Measurements from ENCODE around the gene SPAG7.
A peak's percentile ranks its signal among the peaks of the same experiment; 100 is the strongest.

The SPAG7 gene

GRCh38 chr17:4942760-4943508 is 24.7 kb downstream of the SPAG7 start:
- DNase-seq (ENCODE audit: insufficient read length): no peak
- FAIRE-seq: no peak

DNA sequence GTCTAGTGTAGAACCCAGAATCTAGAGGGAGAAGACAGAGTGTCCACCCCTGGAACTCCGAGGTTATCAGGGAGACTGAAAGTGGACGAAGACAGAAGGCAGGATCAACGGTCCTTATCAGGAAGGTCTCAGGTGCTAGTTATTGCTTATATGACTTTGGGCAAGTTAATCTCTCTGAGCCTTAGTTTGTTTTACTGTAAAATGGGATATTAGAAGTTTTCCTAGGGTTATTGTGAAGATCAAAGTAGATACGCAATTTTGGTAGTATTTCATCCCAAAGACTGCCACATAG is 26.4 kb downstream of the SPAG7 start:
- no peak for FAIRE-seq
- no peak for DNase-seq (ENCODE audit: insufficient read length)
- TF ChIP-seq POLR2A (IDR thresholded peaks at IDR 0.05; ENCODE audit: low read depth, low read length): no peak
- no peak for TF ChIP-seq TAF1 (IDR thresholded peaks at IDR 0.05; ENCODE audit: borderline replicate concordance, low read depth, low read length)
- TF ChIP-seq POLR2AphosphoS5 (IDR thresholded peaks at IDR 0.05; ENCODE audit: low read depth, low read length): no peak

More at GRCh38 chr17:4942760-4943508, 24.7 kb downstream of the SPAG7 start:
- peak; percentile 85 for TF ChIP-seq POLR2AphosphoS5 (IDR thresholded peaks at IDR 0.05; ENCODE audit: low read depth, low read length)
- TF ChIP-seq TAF1 (IDR thresholded peaks at IDR 0.05; ENCODE audit: borderline replicate concordance, low read depth, low read length): no peak
- peak; percentile 27; the same call in 1 of the 2 replicates for TF ChIP-seq POLR2A (IDR thresholded peaks at IDR 0.05; ENCODE audit: low read depth, low read length)

- FAIRE-seq (peak; percentile 40), DNase-seq (ENCODE audit: insufficient read length) (no peak)
- TF ChIP-seq TAF1 (IDR thresholded peaks at IDR 0.05; ENCODE audit: borderline replicate concordance, low read depth, low read length) (0 out of 2 replicates have a peak, but pooled peaks have one; percentile 40), POLR2A (IDR thresholded peaks at IDR 0.05; ENCODE audit: low read depth, low read length) (no peak), POLR2AphosphoS5 (IDR thresholded peaks at IDR 0.05; ENCODE audit: low read depth, low read length) (peak; percentile 62; the same call in 1 of the 2 replicates)
These were observed 26.9 kb downstream of the SPAG7 start for GRCh38 chr17:4940555-4941318.

DNA sequence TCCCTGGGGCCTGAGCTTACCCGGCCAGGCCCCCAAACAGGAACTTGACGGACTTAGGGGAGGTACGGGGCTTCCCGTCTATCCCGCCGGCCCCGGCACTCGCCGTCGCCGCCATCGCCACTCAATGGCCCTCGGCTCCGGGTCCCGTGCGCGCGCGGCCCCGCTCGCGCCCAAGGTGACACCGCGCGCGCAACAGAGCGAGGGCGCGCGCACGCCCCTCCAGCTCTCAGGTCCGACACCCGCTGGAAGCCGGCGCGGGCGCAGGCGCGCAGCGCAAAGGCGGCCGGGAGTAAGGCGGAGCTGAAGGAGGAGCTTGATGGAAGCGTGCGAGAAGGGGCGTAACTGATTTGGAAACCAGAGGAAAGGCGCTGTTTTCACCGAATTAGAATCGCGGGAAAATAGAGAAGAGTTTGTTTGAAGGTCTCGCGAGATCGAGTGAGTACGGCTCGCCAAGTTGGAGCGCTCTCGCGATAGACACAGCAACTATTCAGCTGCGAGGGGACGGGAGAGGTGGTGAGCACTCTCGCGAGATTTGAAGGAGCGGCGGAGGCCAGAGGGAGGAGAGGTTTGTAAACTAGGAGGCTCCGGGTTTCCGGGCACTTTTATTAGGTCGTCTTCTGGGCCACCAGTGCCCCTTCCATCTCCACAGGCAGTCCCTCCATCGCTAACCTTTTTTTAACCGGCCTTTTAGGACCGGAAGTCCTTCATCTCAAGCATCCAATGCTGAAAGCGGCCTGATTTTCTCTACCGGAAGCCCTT is 27.6 kb downstream of the SPAG7 start, which contains the start of the genes RNF167 and SLC25A11:
Gene RNF167, plus strand, starts transcription at position 473 of the 759 bp plus-strand sequence. CDS start 642 bp downstream, outside the sequence.
Gene SLC25A11, minus strand, starts transcription at position 251 of the 759 bp plus-strand sequence. Its CDS starts 136 bp downstream, at position 115.
- FAIRE-seq: peak; percentile 99
- peak; percentile 96 for DNase-seq (ENCODE audit: insufficient read length)
- TF ChIP-seq POLR2A (IDR thresholded peaks at IDR 0.05; ENCODE audit: low read depth, low read length) (peak; percentile 84), TAF1 (IDR thresholded peaks at IDR 0.05; ENCODE audit: borderline replicate concordance, low read depth, low read length) (peak; percentile 65; the same call in 1 of the 2 replicates), POLR2AphosphoS5 (IDR thresholded peaks at IDR 0.05; ENCODE audit: low read depth, low read length) (peak; percentile 81)

DNA sequence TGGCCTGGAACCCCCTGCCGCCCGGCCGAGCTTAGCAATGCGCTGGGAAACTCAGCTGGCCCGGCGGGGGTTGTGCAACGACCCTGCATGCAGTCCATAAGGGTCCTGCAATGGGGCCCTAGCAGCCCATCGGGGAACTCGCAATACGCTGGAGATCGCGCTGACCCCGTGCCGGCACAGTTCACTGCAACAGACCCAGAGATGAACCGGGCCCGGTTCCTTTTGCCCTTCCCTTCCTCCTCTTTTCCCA is 28.1 kb downstream of the SPAG7 start:
- TF ChIP-seq POLR2AphosphoS5 (IDR thresholded peaks at IDR 0.05; ENCODE audit: low read depth, low read length) (no peak), POLR2A (IDR thresholded peaks at IDR 0.05; ENCODE audit: low read depth, low read length) (no peak), TAF1 (IDR thresholded peaks at IDR 0.05; ENCODE audit: borderline replicate concordance, low read depth, low read length) (no peak)
- no peak for FAIRE-seq
- DNase-seq (ENCODE audit: insufficient read length): no peak

DNA sequence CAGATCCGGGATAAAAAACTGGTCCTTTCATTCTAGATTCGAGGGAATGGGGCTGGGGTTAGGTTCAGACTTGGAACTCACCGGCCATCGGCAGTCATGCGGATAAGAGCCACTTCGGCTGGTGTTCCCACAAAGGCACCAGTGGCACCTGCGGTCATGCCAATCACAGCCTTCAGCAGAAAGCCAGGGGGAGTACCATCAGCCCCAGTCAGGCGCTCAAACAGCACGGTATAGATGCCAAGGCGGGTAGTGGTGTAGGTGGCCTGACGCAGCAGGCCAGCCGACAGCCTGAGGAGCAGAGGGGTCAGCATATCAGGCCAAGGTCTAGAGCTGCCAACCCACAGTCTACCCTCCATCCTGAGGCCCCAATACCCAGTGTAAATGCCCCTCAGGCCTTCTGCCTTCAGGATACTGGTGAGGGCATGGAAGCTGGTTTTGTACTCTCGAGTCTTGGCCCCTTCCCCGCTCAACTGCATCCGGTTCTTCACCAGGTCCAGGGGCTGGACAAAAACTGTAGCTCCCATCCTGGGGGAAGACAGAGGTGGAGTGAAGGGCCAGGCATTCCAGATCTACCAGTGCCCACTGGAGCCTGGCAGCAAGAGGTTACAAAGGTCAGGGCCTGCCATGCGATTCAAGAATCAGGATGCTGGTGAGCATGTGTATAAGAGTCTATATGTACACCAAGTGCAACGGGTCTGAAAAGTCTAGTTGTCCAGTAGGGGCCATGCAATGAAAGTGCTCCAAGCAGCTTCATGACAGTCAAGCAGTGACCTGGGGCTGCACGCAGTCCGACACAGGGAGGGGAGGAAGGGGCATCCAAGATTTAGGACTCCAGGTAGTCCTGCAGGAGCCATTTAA is 28.7 kb downstream of the SPAG7 start:
- DNase-seq (ENCODE audit: insufficient read length) (no peak), FAIRE-seq (peak; percentile 66)
- TF ChIP-seq POLR2A (IDR thresholded peaks at IDR 0.05; ENCODE audit: low read depth, low read length) (no peak), POLR2AphosphoS5 (IDR thresholded peaks at IDR 0.05; ENCODE audit: low read depth, low read length) (no peak), TAF1 (IDR thresholded peaks at IDR 0.05; ENCODE audit: borderline replicate concordance, low read depth, low read length) (no peak)

- no peak for DNase-seq (ENCODE audit: insufficient read length)
- FAIRE-seq: no peak
- TF ChIP-seq TAF1 (IDR thresholded peaks at IDR 0.05; ENCODE audit: borderline replicate concordance, low read depth, low read length) (no peak), POLR2AphosphoS5 (IDR thresholded peaks at IDR 0.05; ENCODE audit: low read depth, low read length) (no peak), POLR2A (IDR thresholded peaks at IDR 0.05; ENCODE audit: low read depth, low read length) (no peak)
These were observed 29.5 kb downstream of the SPAG7 start for GRCh38 chr17:4938069-4938491.

DNA sequence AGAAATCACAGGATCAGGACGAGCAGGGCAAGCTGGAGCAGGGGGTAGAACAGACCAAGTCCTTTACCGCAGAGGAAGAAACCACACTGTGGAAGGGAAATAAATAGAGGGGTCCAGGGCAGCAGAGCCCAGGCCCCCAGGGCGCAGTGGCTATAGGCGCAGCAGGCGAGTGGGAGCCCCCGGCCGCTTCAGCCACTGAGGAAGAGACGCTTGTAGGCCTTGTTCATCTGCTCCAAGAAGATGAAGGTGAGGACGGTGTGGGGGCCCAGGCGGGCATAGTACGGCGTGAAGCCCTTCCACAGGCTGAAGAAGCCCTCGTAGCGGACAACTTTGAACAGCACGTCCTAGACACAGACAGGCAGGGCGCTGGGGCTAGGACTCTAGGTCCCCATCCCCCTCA is 30.1 kb downstream of the SPAG7 start:
- TF ChIP-seq TAF1 (IDR thresholded peaks at IDR 0.05; ENCODE audit: borderline replicate concordance, low read depth, low read length): no peak
- TF ChIP-seq POLR2A (IDR thresholded peaks at IDR 0.05; ENCODE audit: low read depth, low read length): no peak
- no peak for TF ChIP-seq POLR2AphosphoS5 (IDR thresholded peaks at IDR 0.05; ENCODE audit: low read depth, low read length)
- DNase-seq (ENCODE audit: insufficient read length) (no peak), FAIRE-seq (no peak)

DNA sequence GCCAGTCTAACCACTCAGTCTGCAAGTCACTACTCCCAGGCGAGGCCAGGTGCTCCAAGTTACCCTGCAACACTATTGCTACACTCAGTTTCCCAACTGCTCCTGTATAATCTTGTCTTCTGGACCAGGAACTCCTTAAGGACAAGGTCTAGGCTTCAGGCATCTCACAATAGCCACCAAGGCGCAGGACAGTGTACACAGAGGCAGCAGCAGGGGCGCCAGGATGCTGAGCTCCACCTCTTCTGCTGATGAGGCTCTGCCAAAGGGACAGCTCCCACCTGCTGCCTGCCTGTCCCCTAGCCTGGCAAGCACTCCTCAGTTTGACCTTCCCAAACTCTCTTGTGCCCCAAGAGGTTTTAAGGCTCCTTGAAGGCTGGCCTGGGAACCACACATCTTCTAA is 31.2 kb downstream of the SPAG7 start:
- FAIRE-seq (no peak), DNase-seq (ENCODE audit: insufficient read length) (no peak)
- TF ChIP-seq POLR2AphosphoS5 (IDR thresholded peaks at IDR 0.05; ENCODE audit: low read depth, low read length): no peak; the same call in 1 of the 2 replicates
- peak; percentile 22; the same call in 1 of the 2 replicates for TF ChIP-seq POLR2A (IDR thresholded peaks at IDR 0.05; ENCODE audit: low read depth, low read length)

DNA sequence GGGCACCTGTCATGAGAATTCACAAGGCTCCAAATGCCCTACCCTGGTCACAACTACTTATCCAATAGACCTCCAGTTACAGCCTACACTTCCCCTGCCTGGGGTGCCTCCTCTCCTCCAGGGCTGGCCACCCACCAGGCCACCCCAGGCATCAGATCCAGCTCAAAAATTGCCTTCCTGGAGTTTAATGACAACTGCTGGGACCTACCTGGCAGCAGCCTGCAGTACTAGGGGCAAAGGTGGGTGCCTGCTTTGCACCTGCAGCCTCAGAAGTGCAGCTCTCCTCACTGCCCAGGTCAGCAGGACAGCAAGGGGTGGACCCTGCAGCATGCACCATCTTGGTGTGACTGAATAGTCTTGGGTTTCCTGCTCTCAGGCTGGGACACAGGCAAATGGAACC is 32.0 kb downstream of the SPAG7 start:
- no peak for FAIRE-seq
- TF ChIP-seq POLR2AphosphoS5 (IDR thresholded peaks at IDR 0.05; ENCODE audit: low read depth, low read length): no peak
- no peak for DNase-seq (ENCODE audit: insufficient read length)

Data from GM12892 (cell line).